GM21447 (cell line): Measurements from ENCODE around the gene ROBO4.

Experiments used
- ATAC-seq: cut with Tn5 transposase; IDR thresholded peaks from one replicate; pipeline ENCODE4 v1.9.1; 2021; ENCODE audit not compliant: unreplicated experiment

ROBO4 gene

DNA sequence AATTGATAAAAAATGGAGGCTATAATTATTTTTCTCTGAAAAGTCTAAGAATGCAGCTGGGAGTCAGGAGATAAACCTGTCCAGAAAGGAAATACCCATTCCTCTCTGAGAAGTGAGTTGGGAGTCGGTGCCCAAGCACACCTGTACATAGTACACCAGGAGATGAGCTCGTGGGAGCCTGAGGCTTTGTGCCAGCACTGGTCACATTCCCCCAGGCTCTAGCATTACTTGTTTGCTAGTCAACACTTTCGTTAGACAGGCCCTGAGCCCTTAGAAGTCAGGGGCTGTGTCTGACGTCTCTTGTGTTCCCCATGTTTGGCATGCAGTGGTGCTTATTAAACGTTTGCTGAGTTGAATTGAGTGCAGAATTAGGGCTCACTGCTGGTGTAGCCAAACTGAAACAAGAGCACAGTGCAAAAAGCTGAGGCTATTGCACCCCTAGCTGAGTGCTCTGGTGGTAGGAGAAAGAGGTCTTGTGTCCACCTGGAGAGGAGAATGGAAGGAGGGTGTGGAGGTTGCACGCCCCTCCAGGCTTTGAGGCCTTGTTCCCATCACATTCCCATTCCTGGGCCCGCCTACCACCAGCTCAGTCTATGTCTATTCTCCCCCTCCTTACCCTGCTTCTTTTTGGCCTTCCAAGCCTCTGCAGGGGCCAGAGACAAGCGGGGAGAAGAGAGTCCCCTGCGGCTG is 6.8 kb downstream of the ROBO4 start:
- ATAC-seq: no peak

DNA sequence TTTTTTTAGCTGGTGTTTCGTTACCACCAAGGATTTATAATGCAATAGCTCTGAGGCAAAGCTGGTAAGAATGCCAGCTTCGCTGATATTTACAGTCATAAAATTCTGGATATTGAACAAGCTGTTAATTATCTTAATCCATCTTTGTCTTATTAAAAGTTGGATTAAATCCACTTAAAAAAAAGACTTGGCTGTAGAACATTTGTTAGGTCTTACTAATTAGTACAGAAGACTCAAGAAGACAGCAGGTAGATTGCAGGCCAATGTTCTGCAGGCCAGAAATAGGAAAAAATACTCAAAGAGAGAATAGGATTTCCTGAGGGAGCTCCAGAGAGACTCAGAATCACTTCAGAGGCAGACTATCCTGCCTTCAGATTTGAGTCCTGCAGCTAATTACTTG is 7.5 kb downstream of the ROBO4 start:
- ATAC-seq: no peak

DNA sequence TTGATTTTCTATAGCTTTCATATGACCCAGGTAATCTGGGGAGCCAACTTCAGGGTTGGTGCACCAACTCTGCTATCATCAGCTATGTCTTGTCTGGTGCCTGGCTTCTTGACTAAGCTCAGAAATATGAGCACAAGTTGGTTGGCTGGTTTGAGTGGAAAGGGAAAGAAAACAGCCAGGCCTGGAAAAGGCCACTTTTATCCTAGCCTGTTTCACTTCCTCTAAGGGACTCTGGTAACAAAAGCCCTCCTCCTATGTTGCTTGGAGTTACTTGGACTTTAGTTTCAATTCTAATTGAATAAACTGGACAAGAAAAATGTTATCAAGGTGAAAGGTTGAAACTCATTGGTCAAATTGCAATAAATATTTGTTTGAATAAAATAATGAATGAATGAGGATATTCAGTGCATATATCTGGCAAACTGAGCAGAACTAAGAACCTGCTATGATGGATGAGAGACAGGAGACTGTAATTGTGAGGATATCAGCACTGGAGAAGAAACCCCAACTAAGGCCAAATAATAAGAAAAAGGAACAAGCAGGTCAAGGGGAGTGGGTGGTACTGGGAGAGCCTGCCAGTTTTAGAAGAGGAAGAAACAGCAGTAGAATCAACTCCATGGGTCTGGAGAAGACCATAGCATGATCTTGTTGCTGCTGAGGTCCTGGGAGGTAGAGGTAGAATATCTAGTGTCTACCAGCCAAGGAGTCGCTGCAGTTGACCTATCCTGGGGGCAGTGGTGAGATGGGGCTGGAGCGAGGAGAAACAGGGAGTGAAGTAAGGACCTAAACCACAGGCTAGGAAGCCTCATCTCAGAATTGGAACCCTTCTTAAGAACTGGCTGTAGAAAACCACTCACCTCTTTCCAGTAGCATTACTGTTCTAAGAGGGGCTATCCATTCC is 8.2 kb downstream of the ROBO4 start:
- no peak for ATAC-seq

DNA sequence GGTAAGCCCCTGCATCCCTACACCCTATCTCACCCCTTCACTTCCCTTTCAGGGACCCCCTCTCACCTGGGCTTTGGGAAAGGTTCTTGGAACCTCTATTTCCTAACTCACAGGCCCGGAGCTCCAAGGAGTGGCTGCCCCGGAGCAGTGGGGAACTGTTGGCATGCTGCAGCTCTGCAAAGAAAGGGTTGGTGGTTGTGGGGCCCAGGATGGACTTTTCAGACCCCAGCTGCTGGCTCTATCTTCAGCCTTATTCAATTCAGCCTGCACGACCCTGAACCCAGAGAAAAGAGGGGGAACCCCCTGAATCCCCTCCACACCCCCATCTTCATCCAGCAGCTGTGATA is 10.0 kb downstream of the ROBO4 start:
- ATAC-seq: no peak

DNA sequence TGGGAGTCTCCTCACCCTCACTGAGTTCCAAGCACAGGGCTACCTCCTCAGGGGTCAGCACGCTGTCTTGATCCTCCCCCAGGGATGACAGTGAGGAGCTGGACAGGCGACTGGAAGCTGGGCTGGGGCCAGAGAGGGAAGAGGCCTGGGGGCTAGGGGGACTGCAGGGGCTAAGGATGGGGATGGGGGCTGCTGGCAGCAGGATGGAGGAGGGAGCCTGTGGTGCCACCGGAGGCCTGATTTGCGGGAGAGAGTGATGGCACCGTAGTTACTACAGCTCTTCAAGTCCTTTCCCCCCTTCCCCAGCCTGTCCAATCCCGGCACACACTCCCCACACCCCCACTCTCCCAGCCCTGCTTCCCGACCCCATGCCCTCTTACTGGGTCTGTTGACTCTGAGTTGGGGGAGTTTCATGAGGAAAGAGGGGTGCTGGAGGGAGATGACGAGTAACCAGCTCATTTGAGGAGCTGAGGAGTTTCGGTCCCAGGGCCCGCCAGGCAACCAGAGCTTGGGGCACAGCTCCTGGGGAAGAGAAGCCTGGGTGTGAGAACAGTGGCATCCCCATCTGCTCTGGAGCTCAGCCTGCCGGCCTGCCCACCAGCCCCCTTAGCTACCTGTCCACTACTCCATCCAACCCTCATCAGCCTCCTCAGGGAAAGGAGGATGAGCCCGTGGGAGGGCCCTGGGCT is 10.5 kb downstream of the ROBO4 start:
- ATAC-seq: no peak

DNA sequence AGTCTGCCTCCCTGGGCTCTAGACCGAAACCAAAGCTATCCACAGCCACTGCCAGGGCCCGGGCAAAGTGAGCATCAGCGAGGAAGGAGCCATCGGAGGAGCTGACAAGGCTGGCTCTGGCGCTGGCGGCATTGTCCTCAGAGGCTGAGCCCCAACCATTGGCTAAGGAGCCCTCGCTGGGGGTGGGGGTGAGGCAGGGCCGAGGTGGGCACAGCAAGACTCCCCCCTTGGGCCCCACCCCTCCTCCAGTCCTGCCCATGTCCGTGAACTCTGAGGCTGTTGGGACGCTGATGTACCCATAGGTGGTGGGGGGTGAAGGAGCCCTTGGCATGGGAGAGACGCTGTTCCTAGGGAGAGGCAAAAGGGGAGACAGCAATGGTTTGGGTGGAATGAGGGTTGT is 11.2 kb downstream of the ROBO4 start:
- ATAC-seq: no peak

DNA sequence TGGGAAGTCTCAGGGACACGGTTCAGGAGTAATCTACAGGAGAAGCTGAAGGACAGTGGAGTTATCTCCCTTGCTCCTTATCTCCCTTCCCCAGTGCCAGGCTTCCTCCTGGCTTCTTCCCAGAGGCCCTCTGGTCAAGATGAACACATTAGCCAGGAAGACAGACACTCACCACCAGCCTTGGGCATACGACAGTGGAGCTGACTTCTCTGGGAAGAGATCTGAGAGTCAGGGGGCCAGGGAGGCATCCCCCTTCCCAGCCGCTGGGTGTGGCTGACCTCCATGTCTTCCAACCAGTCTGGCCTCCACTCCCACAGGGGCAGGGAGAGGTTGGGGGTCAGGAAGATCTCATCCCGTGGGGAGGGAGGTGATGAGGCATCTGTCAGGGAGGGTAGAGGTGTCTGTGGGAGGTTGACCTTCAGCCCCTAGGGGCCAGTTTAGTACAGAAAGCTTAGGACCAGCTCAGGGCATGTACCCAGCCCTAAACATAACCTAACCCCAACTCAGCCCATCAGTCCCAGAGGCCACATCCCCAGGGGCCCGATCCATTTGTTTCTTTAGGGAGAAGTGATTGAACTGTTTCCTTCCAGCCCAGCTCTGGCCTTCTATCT is 12.7 kb downstream of the ROBO4 start:
- ATAC-seq: no peak

DNA sequence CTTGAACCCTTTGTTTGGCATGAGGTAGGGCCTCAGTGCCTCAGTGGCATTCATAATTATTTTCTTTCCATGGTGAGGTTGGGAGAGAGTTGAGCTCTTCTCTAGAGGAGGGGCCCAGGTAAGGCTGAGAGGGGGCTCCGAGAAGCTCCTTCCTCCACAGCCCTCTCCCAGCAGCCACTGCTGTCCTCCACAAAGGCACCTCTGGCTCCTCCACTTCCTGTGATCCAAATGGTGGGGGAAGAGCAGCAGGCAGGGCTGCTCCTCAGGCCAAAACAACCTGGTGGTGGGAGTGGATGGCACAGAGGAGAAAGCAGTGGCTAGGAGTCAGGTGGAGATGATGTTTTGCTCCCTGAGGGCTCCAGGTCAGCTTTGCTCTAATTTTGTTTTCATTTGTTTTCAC is 13.3 kb downstream of the ROBO4 start:
- no peak for ATAC-seq

DNA sequence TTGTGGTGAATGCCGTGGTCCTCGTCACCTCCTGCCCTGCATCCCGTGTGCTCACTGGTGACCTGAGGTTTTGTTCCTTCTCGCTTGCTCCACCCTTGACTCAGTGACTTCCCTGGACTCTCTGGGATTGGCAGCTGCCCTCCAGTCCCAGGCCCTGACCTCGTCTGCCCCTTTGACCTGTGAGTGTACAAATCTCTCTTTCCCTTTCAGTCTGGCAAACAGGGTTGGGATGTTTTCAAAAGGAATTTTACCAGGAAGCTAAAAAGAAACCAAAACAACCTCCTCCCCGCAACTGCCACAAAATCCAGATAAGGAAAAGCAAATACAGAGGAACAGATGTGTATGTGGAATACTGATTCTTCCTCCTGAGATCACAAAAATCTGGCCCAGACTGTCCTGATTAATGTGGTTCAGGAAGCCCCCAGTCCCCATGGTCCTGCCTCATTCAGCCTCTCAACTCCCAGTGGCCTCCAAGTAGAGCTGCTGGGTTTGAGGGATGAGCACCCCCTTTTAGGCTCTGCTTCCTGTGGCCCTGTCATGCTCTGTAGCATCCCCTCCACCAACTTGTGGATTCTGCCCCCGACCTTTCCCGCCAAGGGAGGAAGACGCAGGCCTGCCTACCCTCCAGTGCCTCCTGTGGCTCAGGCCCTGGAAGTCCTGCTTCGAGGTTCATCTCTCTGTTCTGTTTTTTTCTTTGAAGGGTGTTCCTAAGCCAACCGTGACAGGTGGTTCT is 15.2 kb downstream of the ROBO4 start:
- ATAC-seq: no peak

DNA sequence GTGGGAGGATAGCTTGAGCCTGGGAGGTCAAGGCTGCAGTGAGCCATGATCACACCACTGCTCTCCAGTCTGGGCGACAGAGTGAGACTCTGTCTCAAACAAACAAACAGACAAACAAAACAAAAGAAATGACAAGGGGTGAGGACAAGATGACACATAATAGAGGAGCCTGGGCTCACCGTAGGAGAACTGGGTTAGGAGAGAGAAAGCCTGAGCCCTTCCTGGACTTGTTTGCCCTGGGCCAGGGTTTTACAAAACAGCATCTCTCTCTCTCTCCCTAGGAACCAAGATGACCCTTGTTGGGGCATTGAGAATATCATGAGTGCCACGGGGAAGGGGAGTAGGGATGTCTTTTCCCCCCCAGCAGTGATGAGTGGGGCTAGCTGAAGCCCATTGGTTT is 16.7 kb downstream of the ROBO4 start:
- no peak for ATAC-seq

DNA sequence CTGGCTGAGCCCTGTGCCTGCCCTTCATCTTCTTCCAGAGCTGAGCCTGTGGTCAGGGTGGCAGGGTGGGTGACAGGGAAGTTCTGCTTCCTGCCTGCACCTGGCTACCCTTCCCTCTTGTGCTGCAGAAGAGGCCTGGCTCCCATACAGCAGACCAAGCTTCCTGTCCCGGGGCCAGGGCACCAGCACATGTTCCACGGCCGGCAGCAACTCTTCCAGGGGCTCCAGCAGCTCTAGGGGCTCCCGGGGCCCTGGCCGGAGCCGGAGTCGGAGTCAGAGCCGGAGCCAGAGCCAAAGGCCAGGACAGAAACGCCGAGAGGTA is 17.4 kb downstream of the ROBO4 start:
- ATAC-seq: no peak

DNA sequence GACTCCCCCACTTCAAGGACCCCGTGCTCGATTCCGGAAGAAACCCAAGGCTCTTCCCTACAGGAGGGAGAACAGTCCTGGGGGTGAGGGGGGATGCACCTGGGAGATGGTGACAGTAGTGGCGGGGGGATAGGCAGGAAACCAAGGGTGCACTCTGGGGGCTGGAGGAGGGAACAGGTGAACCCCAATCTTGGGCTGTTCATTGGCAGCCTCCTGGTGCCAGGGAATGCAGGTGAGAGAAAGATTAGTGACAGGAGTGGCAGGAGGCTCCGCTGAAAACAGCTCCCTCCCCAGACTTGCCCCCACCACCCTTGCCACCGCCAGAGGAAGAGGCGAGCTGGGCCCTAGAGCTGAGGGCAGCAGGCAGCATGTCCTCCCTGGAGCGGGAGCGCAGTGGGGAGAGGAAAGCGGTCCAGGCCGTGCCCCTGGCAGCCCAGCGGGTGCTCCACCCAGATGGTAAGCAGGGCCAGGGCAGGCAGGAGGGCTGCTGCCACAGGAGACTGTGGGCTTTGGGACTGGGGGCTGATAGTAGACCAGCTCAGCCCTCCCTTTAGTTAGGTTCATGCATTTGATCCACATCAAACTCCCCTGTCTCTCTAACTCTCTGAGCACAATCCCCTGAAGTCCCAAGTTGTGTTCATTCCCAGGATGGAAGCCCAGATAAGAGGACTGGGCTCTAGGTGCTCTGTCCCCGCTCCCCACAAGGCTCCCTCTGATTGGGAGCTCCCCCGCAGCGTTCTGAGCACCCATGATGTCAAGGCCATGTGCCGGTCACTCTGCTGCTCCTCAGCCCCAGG is 18.0 kb downstream of the ROBO4 start:
- ATAC-seq: no peak

DNA sequence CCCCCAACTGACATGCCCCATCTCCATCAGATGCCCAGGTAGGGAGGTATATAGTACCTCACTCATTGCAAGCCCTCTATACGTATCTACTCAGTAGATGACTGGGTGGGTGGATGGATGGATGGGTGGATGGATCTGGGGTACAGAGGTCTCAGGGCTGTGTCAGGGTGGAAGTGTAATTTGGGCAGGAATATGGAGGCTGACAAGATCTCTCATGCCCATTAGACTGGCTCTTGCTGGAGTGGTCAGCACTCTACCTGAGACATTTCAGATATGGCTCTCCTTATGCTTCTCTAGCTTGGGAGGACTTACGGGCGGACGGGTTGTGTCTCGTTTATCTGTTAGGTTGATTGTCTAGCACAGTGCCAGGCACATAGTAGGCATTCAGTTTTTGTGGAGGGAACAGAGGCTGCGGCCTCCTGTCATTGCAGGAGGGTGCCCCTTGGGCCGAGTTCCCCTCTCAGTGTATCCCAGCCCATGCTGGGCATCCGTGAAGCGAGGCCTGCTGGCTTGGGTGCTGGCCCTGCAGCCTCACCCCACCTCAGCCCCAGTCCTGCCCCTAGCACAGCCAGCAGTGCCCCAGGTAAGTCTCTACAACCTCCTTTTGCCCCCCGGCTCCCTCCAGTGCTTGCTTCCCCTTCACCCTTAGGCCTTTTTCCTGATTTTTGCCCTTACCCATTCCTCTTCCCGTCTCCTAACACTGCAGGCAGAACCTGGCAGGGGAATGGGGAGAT is 18.7 kb downstream of the ROBO4 start:
- no peak for ATAC-seq

DNA sequence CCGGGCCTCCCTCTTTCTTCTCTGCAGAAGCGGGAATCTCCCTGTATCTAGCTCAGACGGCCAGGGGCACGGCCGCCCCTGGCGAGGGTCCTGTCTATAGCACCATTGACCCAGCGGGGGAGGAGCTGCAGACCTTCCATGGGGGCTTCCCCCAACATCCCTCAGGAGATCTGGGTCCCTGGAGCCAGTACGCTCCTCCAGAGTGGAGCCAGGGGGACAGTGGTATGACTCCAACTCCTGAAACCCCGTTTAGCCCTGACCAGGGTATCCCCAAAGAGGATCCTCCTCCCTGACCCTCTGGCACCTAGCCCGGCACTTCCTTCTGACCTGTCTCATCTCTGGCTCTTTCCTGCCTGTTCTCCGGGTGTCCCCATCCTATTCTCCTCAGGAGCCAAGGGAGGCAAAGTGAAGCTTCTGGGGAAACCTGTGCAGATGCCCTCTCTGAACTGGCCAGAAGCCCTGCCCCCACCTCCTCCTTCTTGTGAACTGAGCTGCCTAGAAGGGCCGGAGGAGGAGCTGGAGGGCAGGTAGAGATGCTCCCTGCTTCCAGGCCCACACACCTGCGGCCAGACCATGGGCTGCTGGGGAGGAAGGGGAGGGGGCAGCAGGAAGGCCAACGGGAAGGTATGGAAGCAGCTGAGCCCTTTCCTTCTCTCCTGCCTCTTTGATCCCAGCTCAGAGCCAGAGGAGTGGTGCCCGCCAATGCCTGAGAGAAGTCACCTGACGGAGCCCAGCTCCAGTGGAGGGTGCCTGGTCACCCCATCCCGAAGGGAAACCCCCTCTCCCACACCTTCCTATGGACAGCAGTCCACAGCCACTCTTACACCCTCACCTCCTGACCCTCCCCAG is 19.5 kb downstream of the ROBO4 start:
- ATAC-seq: no peak

DNA sequence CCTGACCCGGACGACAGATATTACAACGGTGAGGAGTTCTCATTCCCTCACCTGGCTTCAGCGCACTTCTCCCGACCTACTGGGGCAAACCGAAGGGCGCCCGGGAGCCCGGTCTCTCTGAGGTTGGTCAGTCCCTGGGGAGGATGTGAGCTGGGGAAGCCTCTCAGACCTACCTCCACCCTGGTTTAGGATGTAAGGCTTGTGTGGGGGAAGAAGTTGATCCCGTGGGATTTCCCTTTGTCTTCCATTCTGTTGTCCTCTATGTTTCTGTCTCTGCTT is 20.1 kb downstream of the ROBO4 start:
- no peak for ATAC-seq

DNA sequence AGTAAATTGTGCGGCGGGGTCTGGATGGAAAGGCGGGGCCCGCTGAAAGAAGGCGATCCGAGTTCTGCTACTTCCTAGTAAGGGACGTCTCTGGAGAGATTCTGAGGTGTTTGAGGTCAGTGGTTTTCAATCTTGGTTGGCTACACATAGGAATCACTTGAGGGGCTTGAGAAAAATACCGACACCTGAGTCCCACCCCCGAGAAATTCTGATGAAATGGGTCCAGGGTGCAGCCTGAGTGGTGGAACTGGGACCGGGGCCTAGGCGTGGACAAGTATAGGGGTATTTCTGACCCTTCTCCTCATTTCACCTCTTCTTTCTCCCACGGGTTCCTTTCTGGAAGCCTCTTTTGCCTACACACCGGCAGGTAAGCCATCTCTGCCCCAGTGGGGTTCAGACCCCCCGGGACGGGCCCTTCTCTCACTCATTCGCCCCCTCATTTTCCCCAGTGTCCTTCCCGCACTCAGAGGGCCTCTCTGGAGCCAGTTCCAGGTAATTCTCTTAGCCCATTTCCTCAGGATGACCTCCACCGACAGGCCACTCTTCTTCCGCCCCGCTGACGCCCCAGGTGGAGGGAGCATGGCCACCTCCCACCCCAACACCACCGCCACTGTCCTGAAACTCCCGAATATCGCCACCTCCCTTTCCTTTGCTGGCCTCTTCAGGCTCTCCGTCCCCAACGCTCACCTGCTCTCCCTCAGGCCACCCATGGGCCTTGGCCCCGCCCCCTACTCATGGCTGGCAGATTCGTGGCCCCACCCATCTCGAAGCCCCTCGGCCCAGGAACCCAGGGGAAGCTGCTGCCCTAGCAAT is 20.6 kb downstream of the ROBO4 start:
- ATAC-seq: no peak

DNA sequence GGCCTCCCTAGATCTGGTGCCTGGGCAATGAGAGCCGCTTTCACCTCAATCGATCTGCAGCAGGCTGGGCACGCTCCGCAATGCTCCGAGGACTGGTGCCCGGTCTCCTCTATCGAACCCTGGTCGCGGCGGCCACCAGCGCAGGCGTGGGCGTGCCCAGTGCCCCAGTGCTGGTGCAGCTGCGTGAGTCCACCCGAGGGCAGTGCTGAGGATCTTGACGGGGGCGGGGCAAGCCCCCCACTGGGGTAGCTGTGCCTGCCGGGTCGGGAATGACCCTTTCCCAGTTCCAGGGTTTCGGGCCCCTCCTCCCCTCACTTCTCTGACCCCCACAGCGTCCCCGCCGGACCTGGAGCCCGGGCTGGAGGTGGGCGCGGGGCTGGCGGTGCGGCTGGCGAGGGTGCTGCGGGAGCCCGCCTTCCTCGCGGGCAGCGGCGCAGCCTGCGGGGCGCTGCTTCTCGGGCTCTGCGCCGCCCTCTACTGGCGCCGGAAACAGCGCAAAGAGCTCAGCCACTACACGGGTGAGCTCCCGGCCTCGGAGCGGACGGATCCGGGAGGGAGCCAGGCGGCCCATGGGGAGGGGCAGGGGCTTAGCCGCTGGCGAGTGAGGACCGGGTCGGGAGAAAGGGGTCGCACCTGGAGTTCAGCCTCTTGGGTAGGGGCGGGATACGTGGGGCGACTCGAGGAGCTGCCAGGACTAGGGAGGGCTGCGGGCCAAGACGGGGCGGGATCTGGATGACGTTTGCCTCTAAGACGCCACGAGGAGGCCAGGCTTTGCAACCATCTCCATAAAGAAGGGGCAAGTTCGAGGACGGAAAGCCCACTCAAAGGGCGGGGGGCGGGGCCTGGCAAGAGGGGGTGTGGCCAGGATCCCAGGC is 21.5 kb downstream of the ROBO4 start:
- peak; percentile 87 for ATAC-seq
